OCI-LY3 (cell line): ENCODE data around the gene WDPCP.

Experiments used
- EZH2phosphoT487 ChIP-seq: fragments of 200-600 bp; shearing (Covaris generic); IDR thresholded peaks from 2 replicates; pipeline ENCODE4 v1.6.1; 2018; ENCODE audit warnings: antibody characterized with exemption, mixed run types, low read depth
- TF ChIP-seq, protein P1 (sequence below): fragments of 200-600, 300-600 bp; sonication (generic); IDR thresholded peaks from 2 replicates; pipeline ENCODE4 v1.5.1; 2014; ENCODE audit warnings: antibody characterized with exemption, low read length, low read depth

- TF ChIP-seq, protein P1, sequence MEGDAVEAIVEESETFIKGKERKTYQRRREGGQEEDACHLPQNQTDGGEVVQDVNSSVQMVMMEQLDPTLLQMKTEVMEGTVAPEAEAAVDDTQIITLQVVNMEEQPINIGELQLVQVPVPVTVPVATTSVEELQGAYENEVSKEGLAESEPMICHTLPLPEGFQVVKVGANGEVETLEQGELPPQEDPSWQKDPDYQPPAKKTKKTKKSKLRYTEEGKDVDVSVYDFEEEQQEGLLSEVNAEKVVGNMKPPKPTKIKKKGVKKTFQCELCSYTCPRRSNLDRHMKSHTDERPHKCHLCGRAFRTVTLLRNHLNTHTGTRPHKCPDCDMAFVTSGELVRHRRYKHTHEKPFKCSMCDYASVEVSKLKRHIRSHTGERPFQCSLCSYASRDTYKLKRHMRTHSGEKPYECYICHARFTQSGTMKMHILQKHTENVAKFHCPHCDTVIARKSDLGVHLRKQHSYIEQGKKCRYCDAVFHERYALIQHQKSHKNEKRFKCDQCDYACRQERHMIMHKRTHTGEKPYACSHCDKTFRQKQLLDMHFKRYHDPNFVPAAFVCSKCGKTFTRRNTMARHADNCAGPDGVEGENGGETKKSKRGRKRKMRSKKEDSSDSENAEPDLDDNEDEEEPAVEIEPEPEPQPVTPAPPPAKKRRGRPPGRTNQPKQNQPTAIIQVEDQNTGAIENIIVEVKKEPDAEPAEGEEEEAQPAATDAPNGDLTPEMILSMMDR = no peak
- no peak for TF ChIP-seq EZH2phosphoT487
Measured at GRCh38 chr2:63159262-63159661, 429.0 kb downstream of the WDPCP start.
